Measurements from ENCODE around the gene BMP10. TPM values are rescaled to one million over a fixed set of nuclear protein-coding genes. Genes with fewer than 3 reads are reported as not detected.

Gene BMP10
- total and polyA plus RNA-seq, 12 donors, result not detected

GRCh38 chr2:68847751-68848150, 23.4 kb downstream of the BMP10 start:
- peaks cover 8% of the 10 kb centered on the region for H3K27me3 ChIP-seq
- DNase-seq, result no peak
- no peak for TF ChIP-seq POLR2A (IDR thresholded peaks at IDR 0.05)
- TF ChIP-seq CTCF (IDR thresholded peaks at IDR 0.05), result no peak
- H3K9me3 ChIP-seq (replicated peaks in 1 of 3), result no peaks in the 10 kb centered on the region
- intact Hi-C loops (cut with DNase I), result no loop called here
- H3K4me1 ChIP-seq (replicated peaks in 1 of 2), result no peaks in the 10 kb centered on the region
- H3K36me3 ChIP-seq (replicated peaks in 1 of 2), result no peaks in the 10 kb centered on the region
- no peak overlapping the region for H3K4me3 ChIP-seq
- no peak overlapping the region for H3K27ac ChIP-seq

- Histone ChIP-seq H3K4me3 (no peak overlapping the region), H3K9me3 (replicated peaks in 1 of 3) (no peaks in the 10 kb centered on the region), H3K36me3 (replicated peaks in 1 of 2) (no peaks in the 10 kb centered on the region), H3K27me3 (peaks cover 8% of the 10 kb centered on the region), H3K27ac (no peak overlapping the region), H3K4me1 (replicated peaks in 1 of 2) (no peaks in the 10 kb centered on the region)
- 66 to 71% (median 69%) methylated on average over 3 of the region's 3 CpGs for WGBS, 4 donors
- no peak for DNase-seq
- no peak for TF ChIP-seq POLR2A (IDR thresholded peaks at IDR 0.05)
- no peak for TF ChIP-seq CTCF (IDR thresholded peaks at IDR 0.05)
- intact Hi-C loops (cut with DNase I), result no loop called here
These were observed 25.1 kb downstream of the BMP10 start for GRCh38 chr2:68846091-68846490.

GRCh38 chr2:68845043-68845442, 26.2 kb downstream of the BMP10 start:
- H3K27ac ChIP-seq, result no peak overlapping the region

GRCh38 chr2:68839260-68839833, 31.9 kb downstream of the BMP10 start:
- no peaks in the 10 kb centered on the region for H3K27me3 ChIP-seq
- intact Hi-C loops (cut with DNase I), result loop anchor here in 1 of 2 donors (10.0 kb wide), 1 partner anchor 75 kb away; no protein-coding TSS in a partner anchor
- no peak overlapping the region for H3K4me3 ChIP-seq
- H3K9me3 ChIP-seq (replicated peaks in 1 of 3), result no peaks in the 10 kb centered on the region
- no peaks in the 10 kb centered on the region for H3K36me3 ChIP-seq (replicated peaks in 1 of 2)
- TF ChIP-seq POLR2A (IDR thresholded peaks at IDR 0.05), result no peak
- TF ChIP-seq CTCF (IDR thresholded peaks at IDR 0.05), result peak; percentile 15 to 54 (median 44)
- H3K27ac ChIP-seq, result no peak overlapping the region
- no peaks in the 10 kb centered on the region for H3K4me1 ChIP-seq (replicated peaks in 1 of 2)
- no peak for DNase-seq
- 81 to 93% (median 87%) methylated on average over 2 of the region's 2 CpGs for WGBS, 4 donors

More at GRCh38 chr2:68845043-68845442, 26.2 kb downstream of the BMP10 start:
- no peaks in the 10 kb centered on the region for H3K36me3 ChIP-seq (replicated peaks in 1 of 2)
- WGBS, 4 donors, result 82 to 90% (median 86%) methylated on average over 2 of the region's 2 CpGs
- H3K4me3 ChIP-seq, result no peak overlapping the region
- TF ChIP-seq CTCF (IDR thresholded peaks at IDR 0.05), result no peak
- TF ChIP-seq POLR2A (IDR thresholded peaks at IDR 0.05), result no peak
- no peak for DNase-seq
- H3K27me3 ChIP-seq, result peaks cover 3% of the 10 kb centered on the region
- no peaks in the 10 kb centered on the region for H3K9me3 ChIP-seq (replicated peaks in 1 of 3)
- H3K4me1 ChIP-seq (replicated peaks in 1 of 2), result no peaks in the 10 kb centered on the region
- intact Hi-C loops (cut with DNase I), result no loop called here

Data from adrenal gland (tissue), 12 donors.